Karpas-422 (cell line): ENCODE data around the gene PCBP4. TPM values are rescaled to one million over a fixed set of nuclear protein-coding genes. Genes with fewer than 3 reads are reported as not detected.

Source experiments
- DNase-seq: peaks from one replicate; pipeline ENCODE4 v3.0.0-alpha.2; 2015
- H2AFZ ChIP-seq: fragments of 200-600 bp; sonication (generic); 2 replicates; pipeline ENCODE4 v1.6.1; 2014; ENCODE audit warnings: antibody characterized with exemption, low read length, mixed read lengths
- H3K27ac ChIP-seq: fragments of 200-600 bp; sonication (generic); 2 replicates; pipeline ENCODE4 v1.5.1; 2014; ENCODE audit warnings: mild to moderate bottlenecking, low read length, moderate library complexity
- H3K27me3 ChIP-seq: fragments of 200-600 bp; sonication (generic); 2 replicates; pipeline ENCODE4 v1.6.1; 2014; ENCODE audit warnings: low read length, mixed read lengths
- H3K36me3 ChIP-seq: fragments of 200-600 bp; sonication (generic); 2 replicates; pipeline ENCODE4 v1.6.1; 2014; ENCODE audit warnings: low read length, mixed read lengths; ENCODE audit not compliant: insufficient read depth
- H3K4me1 ChIP-seq: fragments of 200-600 bp; sonication (generic); 2 replicates; pipeline ENCODE4 v1.6.1; 2014; ENCODE audit warnings: mild to moderate bottlenecking, low read length, mixed read lengths
- H3K4me2 ChIP-seq: fragments of 200-600 bp; sonication (generic); 2 replicates; pipeline ENCODE4 v1.6.1; 2014; ENCODE audit warnings: low read length, low read depth, mild to moderate bottlenecking; ENCODE audit not compliant: poor library complexity, severe bottlenecking
- H3K4me3 ChIP-seq: fragments of 200-600 bp; sonication (generic); 2 replicates; pipeline ENCODE4 v1.5.1; 2014; ENCODE audit warnings: mild to moderate bottlenecking, antibody characterized with exemption, low read length, mixed read lengths
- H3K79me2 ChIP-seq: fragments of 200-600 bp; sonication (generic); 2 replicates; pipeline ENCODE4 v1.6.1; 2014; ENCODE audit warnings: mild to moderate bottlenecking, low read length, mixed read lengths
- H3K9ac ChIP-seq: fragments of 200-600 bp; sonication (generic); 2 replicates; pipeline ENCODE4 v1.6.0; 2014; ENCODE audit warnings: low read length
- H3K9me2 ChIP-seq: fragments of 200-600 bp; sonication (generic), shearing (Covaris generic); replicated peaks from 2 replicates; pipeline ENCODE4 v1.6.0; 2014; ENCODE audit warnings: mild to moderate bottlenecking, low read length, moderate library complexity; ENCODE audit not compliant: insufficient read depth
- H3K9me3 ChIP-seq: fragments of 300-700, 200-600 bp; sonication (generic); 2 replicates; pipeline ENCODE4 v1.6.1; 2014; ENCODE audit warnings: low read length, mixed read lengths
- H4K20me1 ChIP-seq: fragments of 200-600 bp; sonication (generic); 2 replicates; pipeline ENCODE4 v1.6.1; 2014; ENCODE audit warnings: mild to moderate bottlenecking, antibody characterized with exemption, low read length, low read depth; ENCODE audit not compliant: insufficient read depth
- total RNA-seq: library from RNA; depleted of rRNA; stranded (reverse); fragments of >200 nt; shearing (Covaris generic); gene quantifications from 2 replicates; pipeline ENCODE4 v1.2.3, GENCODE V29; 2014; ENCODE audit warnings: low replicate concordance

The PCBP4 gene
- total RNA-seq, 1 experiment from 2014 or later = 17.9 TPM

- no peaks in the 10 kb centered on the region for H4K20me1 ChIP-seq
- no peaks in the 10 kb centered on the region for H3K9me3 ChIP-seq
- H3K4me3 ChIP-seq = no peak overlapping the region
- H3K27ac ChIP-seq = no peak overlapping the region
- H3K36me3 ChIP-seq = no peaks in the 10 kb centered on the region
- H3K4me1 ChIP-seq = no peaks in the 10 kb centered on the region
- H2AFZ ChIP-seq = no peak overlapping the region
- H3K4me2 ChIP-seq = no peak overlapping the region
- H3K9ac ChIP-seq = no peak overlapping the region
- H3K9me2 ChIP-seq = no peaks in the 10 kb centered on the region
- DNase-seq = no peak
- H3K27me3 ChIP-seq = no peaks in the 10 kb centered on the region
- no peaks in the 10 kb centered on the region for H3K79me2 ChIP-seq
These were observed 13.8 kb downstream of the PCBP4 start for GRCh38 chr3:51953445-51953844.

- H3K4me1 ChIP-seq = no peaks in the 10 kb centered on the region
- H3K4me3 ChIP-seq = no peak overlapping the region
- H3K79me2 ChIP-seq = no peaks in the 10 kb centered on the region
- no peak overlapping the region for H2AFZ ChIP-seq
- no peaks in the 10 kb centered on the region for H3K9me3 ChIP-seq
- H3K9ac ChIP-seq = no peak overlapping the region
- no peaks in the 10 kb centered on the region for H3K36me3 ChIP-seq
- no peak for DNase-seq
- no peaks in the 10 kb centered on the region for H4K20me1 ChIP-seq
- H3K27ac ChIP-seq = no peak overlapping the region
- no peaks in the 10 kb centered on the region for H3K9me2 ChIP-seq
- no peaks in the 10 kb centered on the region for H3K27me3 ChIP-seq
- no peak overlapping the region for H3K4me2 ChIP-seq
These were observed 16.4 kb downstream of the PCBP4 start for GRCh38 chr3:51950899-51951298.

- H3K9me3 ChIP-seq = no peaks in the 10 kb centered on the region
- H3K9ac ChIP-seq = no peak overlapping the region
- H3K79me2 ChIP-seq = no peaks in the 10 kb centered on the region
- no peak overlapping the region for H2AFZ ChIP-seq
- no peaks in the 10 kb centered on the region for H3K27me3 ChIP-seq
- no peaks in the 10 kb centered on the region for H3K36me3 ChIP-seq
- H3K27ac ChIP-seq = no peak overlapping the region
- no peaks in the 10 kb centered on the region for H3K9me2 ChIP-seq
- H3K4me3 ChIP-seq = no peak overlapping the region
- no peaks in the 10 kb centered on the region for H4K20me1 ChIP-seq
- no peak overlapping the region for H3K4me2 ChIP-seq
- no peak for DNase-seq
- H3K4me1 ChIP-seq = no peaks in the 10 kb centered on the region
These were observed 18.1 kb downstream of the PCBP4 start for GRCh38 chr3:51949121-51949520.

- Histone ChIP-seq H3K9me3 (no peaks in the 10 kb centered on the region), H4K20me1 (no peaks in the 10 kb centered on the region), H3K79me2 (no peaks in the 10 kb centered on the region), H3K36me3 (no peaks in the 10 kb centered on the region), H3K9me2 (no peaks in the 10 kb centered on the region), H3K9ac (no peak overlapping the region), H3K4me1 (peaks cover 5% of the 10 kb centered on the region), H3K4me2 (no peak overlapping the region), H2AFZ (no peak overlapping the region), H3K4me3 (no peak overlapping the region), H3K27me3 (no peaks in the 10 kb centered on the region), H3K27ac (no peak overlapping the region)
- no peak for DNase-seq
These were observed 19.2 kb downstream of the PCBP4 start for GRCh38 chr3:51948016-51948580.

GRCh38 chr3:51947215-51947900, 19.9 kb downstream of the PCBP4 start:
- no peaks in the 10 kb centered on the region for H3K9me2 ChIP-seq
- H3K27me3 ChIP-seq = no peaks in the 10 kb centered on the region
- no peak overlapping the region for H3K4me3 ChIP-seq
- H3K27ac ChIP-seq = no peak overlapping the region
- peaks cover 12% of the 10 kb centered on the region for H3K4me1 ChIP-seq
- no peak overlapping the region for H2AFZ ChIP-seq
- no peak for DNase-seq
- no peaks in the 10 kb centered on the region for H4K20me1 ChIP-seq
- H3K9me3 ChIP-seq = no peaks in the 10 kb centered on the region
- no peaks in the 10 kb centered on the region for H3K79me2 ChIP-seq
- no peak overlapping the region for H3K9ac ChIP-seq
- no peaks in the 10 kb centered on the region for H3K36me3 ChIP-seq
- H3K4me2 ChIP-seq = no peak overlapping the region

- no peak overlapping the region for H3K4me3 ChIP-seq
- peaks cover 14% of the 10 kb centered on the region for H3K4me1 ChIP-seq
- H3K79me2 ChIP-seq = no peaks in the 10 kb centered on the region
- H3K36me3 ChIP-seq = no peaks in the 10 kb centered on the region
- no peak overlapping the region for H3K27ac ChIP-seq
- no peak overlapping the region for H3K9ac ChIP-seq
- H3K9me2 ChIP-seq = no peaks in the 10 kb centered on the region
- no peaks in the 10 kb centered on the region for H3K27me3 ChIP-seq
- no peak for DNase-seq
- no peaks in the 10 kb centered on the region for H4K20me1 ChIP-seq
- no peak overlapping the region for H2AFZ ChIP-seq
- no peaks in the 10 kb centered on the region for H3K9me3 ChIP-seq
- H3K4me2 ChIP-seq = no peak overlapping the region
These were observed 20.5 kb downstream of the PCBP4 start for GRCh38 chr3:51946796-51947195.

- Histone ChIP-seq H3K4me1 (peaks cover 14% of the 10 kb centered on the region), H3K9me2 (no peaks in the 10 kb centered on the region), H3K9me3 (no peaks in the 10 kb centered on the region), H3K79me2 (peaks cover 5% of the 10 kb centered on the region), H3K27ac (no peak overlapping the region), H4K20me1 (no peaks in the 10 kb centered on the region), H3K9ac (no peak overlapping the region), H2AFZ (no peak overlapping the region), H3K4me2 (no peak overlapping the region), H3K4me3 (no peak overlapping the region), H3K36me3 (no peaks in the 10 kb centered on the region), H3K27me3 (no peaks in the 10 kb centered on the region)
- no peak for DNase-seq
These were observed 21.1 kb downstream of the PCBP4 start for GRCh38 chr3:51945926-51946705.

GRCh38 chr3:51945031-51945840, 22.0 kb downstream of the PCBP4 start:
- no peak for DNase-seq
- H3K9me2 ChIP-seq = no peaks in the 10 kb centered on the region
- no peaks in the 10 kb centered on the region for H3K36me3 ChIP-seq
- no peak overlapping the region for H3K27ac ChIP-seq
- no peak overlapping the region for H3K4me3 ChIP-seq
- H3K79me2 ChIP-seq = peaks cover 14% of the 10 kb centered on the region
- H3K9me3 ChIP-seq = no peaks in the 10 kb centered on the region
- H2AFZ ChIP-seq = no peak overlapping the region
- peaks cover 22% of the 10 kb centered on the region for H3K4me1 ChIP-seq
- H3K4me2 ChIP-seq = no peak overlapping the region
- no peak overlapping the region for H3K9ac ChIP-seq
- peaks cover 7% of the 10 kb centered on the region; the same call in 1 of the 2 replicates for H4K20me1 ChIP-seq
- H3K27me3 ChIP-seq = no peaks in the 10 kb centered on the region
